IMR-90 (cell line): ENCODE data around the gene NCKAP5. TPM values are rescaled to one million over a fixed set of nuclear protein-coding genes. Genes with fewer than 3 reads are reported as not detected.
"Not testable (repeated sequence)": the region's sequence is repeated elsewhere in the genome, so short reads cannot be mapped to it uniquely, and the experiment has no call there.

Source experiments
- ATAC-seq: fragments of 200-7000 bp; cut with Tn5 transposase; 2 replicates; pipeline ENCODE4 v1.9.1; 2020; ENCODE audit warnings: low read depth, mild to moderate bottlenecking, moderate library complexity
- BruUV-seq: library from RNA; stranded (reverse); fragments of 400-500 nt; replicated peaks from 2 replicates; lab custom pipeline; 2021; lab: Mats Ljungman, UMichigan
- CTCF ChIA-PET: fragments of 300-600 bp; formaldehyde crosslinking; extraction: SDS; loops from one replicate; lab custom pipeline; 2021; ENCODE audit warnings: antibody characterized with exemption; lab: Yijun Ruan, JAX
- POLR2A ChIA-PET: fragments of 300-600 bp; sonication (Branson Sonifier 250); formaldehyde crosslinking; loops from one replicate; lab custom pipeline; 2022; ENCODE audit warnings: antibody characterized with exemption; ENCODE audit not compliant: unreplicated experiment; lab: Charles Lee
- DNase-seq: peaks from one replicate; pipeline ENCODE4 v3.0.0; 2013
- H2AFZ ChIP-seq: replicated peaks from 2 replicates; pipeline ENCODE3; 2013; ENCODE audit warnings: low read length, mild to moderate bottlenecking; ENCODE audit not compliant: poor library complexity
- H2AK5ac ChIP-seq: 2 replicates; pipeline ENCODE4 v1.6.1; 2013; ENCODE audit warnings: low read depth, low read length, inconsistent platforms
- H2AK9ac ChIP-seq: replicated peaks from 2 replicates; pipeline ENCODE3; 2013; ENCODE audit warnings: mild to moderate bottlenecking, low read depth, low read length, moderate library complexity; ENCODE audit not compliant: poor library complexity
- H2BK120ac ChIP-seq: 2 replicates; pipeline ENCODE4 v1.6.1; 2013; ENCODE audit warnings: low read depth, low read length, inconsistent platforms
- H2BK15ac ChIP-seq: 3 replicates; pipeline ENCODE4 v1.6.1; 2013; ENCODE audit warnings: low read depth, low read length, inconsistent platforms
- H2BK20ac ChIP-seq: 2 replicates; pipeline ENCODE4 v1.6.1; 2013; ENCODE audit warnings: low read depth, mild to moderate bottlenecking, inconsistent platforms, low read length, moderate library complexity
- H2BK5ac ChIP-seq: 2 replicates; pipeline ENCODE4 v1.6.1; 2013; ENCODE audit warnings: mild to moderate bottlenecking, low read depth, low read length, inconsistent platforms; ENCODE audit not compliant: poor library complexity, severe bottlenecking
- H3K14ac ChIP-seq: replicated peaks from 2 replicates; pipeline ENCODE4 v1.6.1; 2013; ENCODE audit warnings: low read depth, low read length, inconsistent platforms
- H3K18ac ChIP-seq: 2 replicates; pipeline ENCODE4 v1.6.1; 2013; ENCODE audit warnings: low read depth, low read length, control low read depth
- H3K23ac ChIP-seq: 2 replicates; pipeline ENCODE4 v1.6.1; 2013; ENCODE audit warnings: low read depth, low read length, inconsistent platforms
- H3K27ac ChIP-seq: 2 replicates; pipeline ENCODE4 v1.5.1; 2013; ENCODE audit warnings: mild to moderate bottlenecking, control low read depth, low read length; ENCODE audit not compliant: insufficient read depth
- H3K27me3 ChIP-seq: 2 replicates; pipeline ENCODE4 v1.6.1; 2013; ENCODE audit warnings: low read length; ENCODE audit not compliant: control insufficient read depth, insufficient read depth
- H3K36me3 ChIP-seq: 2 replicates; pipeline ENCODE4 v1.6.1; 2013; ENCODE audit warnings: low read length, mixed read lengths; ENCODE audit not compliant: control insufficient read depth, insufficient read depth
- H3K4ac ChIP-seq: 2 replicates; pipeline ENCODE4 v1.6.1; 2013; ENCODE audit warnings: low read depth, low read length, inconsistent platforms
- H3K4me1 ChIP-seq: 2 replicates; pipeline ENCODE4 v1.6.1; 2013; ENCODE audit warnings: low read length, mixed read lengths; ENCODE audit not compliant: control insufficient read depth, insufficient read depth
- H3K4me2 ChIP-seq: 2 replicates; pipeline ENCODE4 v1.6.1; 2013; ENCODE audit warnings: low read depth, mild to moderate bottlenecking, control low read depth, low read length, moderate library complexity
- H3K4me3 ChIP-seq: 2 replicates; pipeline ENCODE4 v1.5.1; 2013; ENCODE audit warnings: low read depth, mild to moderate bottlenecking, control low read depth, low read length, moderate library complexity; ENCODE audit not compliant: insufficient read depth
- H3K56ac ChIP-seq: 2 replicates; pipeline ENCODE4 v1.6.1; 2013; ENCODE audit warnings: low read length, inconsistent platforms; ENCODE audit not compliant: insufficient read depth; ENCODE audit errors: extremely low read depth
- H3K79me1 ChIP-seq, 2 experiments: 2 replicates each; pipeline ENCODE4 v1.6.1; 2013; ENCODE audit warnings: low read length in 2 of 2, inconsistent platforms in 1 of 2, low read depth in 1 of 2
- H3K9ac ChIP-seq: 2 replicates; pipeline ENCODE4 v1.6.1; 2013; ENCODE audit warnings: low read depth, low read length, control low read depth
- H3K9me1 ChIP-seq: 2 replicates; pipeline ENCODE4 v1.6.1; 2013; ENCODE audit warnings: low read length, inconsistent platforms; ENCODE audit not compliant: insufficient read depth
- H3K9me3 ChIP-seq: 2 replicates; pipeline ENCODE4 v1.6.1; 2013; ENCODE audit warnings: low read length; ENCODE audit not compliant: control insufficient read depth, insufficient read depth
- H4K20me1 ChIP-seq: 2 replicates; pipeline ENCODE4 v1.6.1; 2013; ENCODE audit warnings: low read length, inconsistent platforms; ENCODE audit not compliant: insufficient read depth
- H4K5ac ChIP-seq: 2 replicates; pipeline ENCODE4 v1.6.1; 2013; ENCODE audit warnings: mild to moderate bottlenecking, low read depth, low read length, control low read depth
- H4K8ac ChIP-seq, 2 experiments: 2 replicates each; pipeline ENCODE4 v1.6.1; 2013; ENCODE audit warnings: low read depth in 2 of 2, low read length in 2 of 2, control low read depth in 1 of 2, inconsistent platforms in 1 of 2
- H4K91ac ChIP-seq: 2 replicates; pipeline ENCODE4 v1.6.1; 2013; ENCODE audit warnings: low read depth, low read length, inconsistent platforms; ENCODE audit not compliant: insufficient read depth
- CEBPB ChIP-seq: IDR thresholded peaks from 2 replicates; pipeline ENCODE4 v1.6.1; 2012; ENCODE audit warnings: low read depth, low read length, improper control_type of control experiment
- ELK1 ChIP-seq: fragments of 150-350 bp; IDR thresholded peaks from 2 replicates; pipeline ENCODE4 v1.6.1; 2016; ENCODE audit warnings: low read depth, mild to moderate bottlenecking, low read length, moderate library complexity, borderline replicate concordance
- POLR2A ChIP-seq: IDR thresholded peaks from 2 replicates; pipeline ENCODE4 v1.6.1; 2012; ENCODE audit warnings: mild to moderate bottlenecking, low read depth, low read length
- RAD21 ChIP-seq: IDR thresholded peaks from 2 replicates; pipeline ENCODE4 v1.6.1; 2012; ENCODE audit warnings: low read length, improper control_type of control experiment
- RCOR1 ChIP-seq: IDR thresholded peaks from 2 replicates; pipeline ENCODE4 v1.6.1; 2012; ENCODE audit warnings: mild to moderate bottlenecking, low read length, improper control_type of control experiment; ENCODE audit not compliant: insufficient replicate concordance
- RFX5 ChIP-seq: IDR thresholded peaks from 2 replicates; pipeline ENCODE4 v1.8.0; 2012; ENCODE audit warnings: low read depth, mild to moderate bottlenecking, low read length, moderate library complexity
- SMC3 ChIP-seq: fragments of 150-350 bp; IDR thresholded peaks from 2 replicates; pipeline ENCODE4 v1.6.1; 2016; ENCODE audit warnings: low read depth, mild to moderate bottlenecking, antibody characterized with exemption, low read length, moderate library complexity
- USF2 ChIP-seq: fragments of 150-350 bp; IDR thresholded peaks from 2 replicates; pipeline ENCODE4 v1.6.1; 2017; ENCODE audit warnings: mild to moderate bottlenecking, antibody characterized with exemption, low read length, low read depth
- WGBS, 2 experiments: methylation state at CpG; one replicate each; pipeline versions ENCODE4 v1.1.5 to v1.1.7; 2013; ENCODE audit warnings: missing lambda C conversion rate in 2 of 2; ENCODE audit not compliant: insufficient read length in 1 of 2; ENCODE audit errors: extremely low coverage in 2 of 2; 5-methylcytosine and 5-hydroxymethylcytosine counted together
- dilution Hi-C: fragments of 300-500 bp; cut with HindIII; formaldehyde crosslinking; loops from one replicate; pipeline ENCODE4 v1.14.3; 2018; ENCODE audit warnings: low sequenced_read_pairs; ENCODE audit not compliant: unreplicated experiment
- in situ Hi-C: fragments of 300-500 bp; cut with MboI; formaldehyde crosslinking; loops from 3 replicates; pipeline ENCODE4 v1.14.3; 2019; ENCODE audit warnings: low sequenced_read_pairs, inconsistent platforms, mixed read lengths
- intact Hi-C: fragments of 100-400 bp; cut with micrococcal nuclease; formaldehyde crosslinking; loops from 2 replicates; pipeline ENCODE4 v1.10.0; 2022
- polyA plus RNA-seq, 3 experiments: library from polyadenylated mRNA; depleted of rRNA; stranded (reverse); fragments of >200 nt; gene quantifications; 2 replicates each; pipeline ENCODE4 v1.2.3, GENCODE V29; 2012; ENCODE audit warnings: low replicate concordance in 1 of 3
- total RNA-seq: library from RNA; depleted of rRNA; stranded (reverse); fragments of >200 nt; gene quantifications from 2 replicates; pipeline ENCODE4 v1.2.3, GENCODE V29; 2012

The NCKAP5 gene
- total and polyA plus RNA-seq, 2 of the 4 experiments (the other 2 are of a cell fraction): 2.7 to 3.9 TPM

GRCh38 chr2:133475610-133476009 lies 92.7 kb downstream of the NCKAP5 start:
- Histone ChIP-seq H3K4ac (no peak overlapping the region), H2AK9ac (no peak overlapping the region), H3K36me3 (no peaks in the 10 kb centered on the region), H3K4me3 (no peak overlapping the region), H3K18ac (no peak overlapping the region), H3K14ac (no peak overlapping the region), H3K56ac (no peak overlapping the region), H2BK15ac (no peak overlapping the region), H3K23ac (no peak overlapping the region), H3K4me1 (no peaks in the 10 kb centered on the region), H3K79me1 (0 out of 4 replicates have a peak, but pooled peaks cover 0 to 5% of the 10 kb centered on the region in 2 experiments), H2AK5ac (no peak overlapping the region), H3K9me3 (no peaks in the 10 kb centered on the region), H4K5ac (no peak overlapping the region), H2BK120ac (no peak overlapping the region), H2BK5ac (no peak overlapping the region), H3K27me3 (no peaks in the 10 kb centered on the region), H3K4me2 (no peak overlapping the region), H3K27ac (no peak overlapping the region), H3K9me1 (peaks cover 7% of the 10 kb centered on the region; the same call in 1 of the 2 replicates), H3K9ac (no peak overlapping the region), H4K8ac (no peak overlapping the region), H2BK20ac (no peak overlapping the region), H4K20me1 (no peaks in the 10 kb centered on the region), H4K91ac (no peak overlapping the region), H2AFZ (no peak overlapping the region)
- ATAC-seq (no peak), DNase-seq (peak; percentile 8)
- CTCF ChIA-PET: no interaction called here
- TF ChIP-seq CEBPB (no peak), RCOR1 (no peak), USF2 (no peak), SMC3 (no peak), ELK1 (no peak), RAD21 (no peak), RFX5 (no peak), POLR2A (no peak)
- in situ Hi-C loops (no loop called here), dilution Hi-C loops (no loop called here), intact Hi-C loops (no loop called here)
- POLR2A ChIA-PET: no interaction called here
- no TSS peak for BruUV-seq

- H2BK5ac ChIP-seq, H3K9ac ChIP-seq, H3K56ac ChIP-seq, H2BK120ac ChIP-seq, in situ Hi-C loops, H3K9me1 ChIP-seq, H4K91ac ChIP-seq, CTCF ChIA-PET, H3K14ac ChIP-seq, intact Hi-C loops, H3K23ac ChIP-seq, H3K79me1 ChIP-seq, H3K4me2 ChIP-seq, H3K4ac ChIP-seq, H4K5ac ChIP-seq, H2AK9ac ChIP-seq, dilution Hi-C loops, H4K8ac ChIP-seq, H3K18ac ChIP-seq, BruUV-seq, ATAC-seq, H3K27me3 ChIP-seq, H2BK15ac ChIP-seq, DNase-seq, H3K4me3 ChIP-seq, H2AK5ac ChIP-seq, H2AFZ ChIP-seq, H3K9me3 ChIP-seq, POLR2A ChIA-PET, H3K27ac ChIP-seq, H2BK20ac ChIP-seq, H3K4me1 ChIP-seq, H4K20me1 ChIP-seq, H3K36me3 ChIP-seq: not testable (repeated sequence)
- no CpG with 5 or more reads among the region's 13 CpGs for WGBS, 2 experiments
Observed at GRCh38 chr2:133470446-133470845, 97.8 kb downstream of the NCKAP5 start.
